ENCODE measurements around the gene GRK7.

The GRK7 gene, protein sequence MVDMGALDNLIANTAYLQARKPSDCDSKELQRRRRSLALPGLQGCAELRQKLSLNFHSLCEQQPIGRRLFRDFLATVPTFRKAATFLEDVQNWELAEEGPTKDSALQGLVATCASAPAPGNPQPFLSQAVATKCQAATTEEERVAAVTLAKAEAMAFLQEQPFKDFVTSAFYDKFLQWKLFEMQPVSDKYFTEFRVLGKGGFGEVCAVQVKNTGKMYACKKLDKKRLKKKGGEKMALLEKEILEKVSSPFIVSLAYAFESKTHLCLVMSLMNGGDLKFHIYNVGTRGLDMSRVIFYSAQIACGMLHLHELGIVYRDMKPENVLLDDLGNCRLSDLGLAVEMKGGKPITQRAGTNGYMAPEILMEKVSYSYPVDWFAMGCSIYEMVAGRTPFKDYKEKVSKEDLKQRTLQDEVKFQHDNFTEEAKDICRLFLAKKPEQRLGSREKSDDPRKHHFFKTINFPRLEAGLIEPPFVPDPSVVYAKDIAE (N-terminal part only)

DNA sequence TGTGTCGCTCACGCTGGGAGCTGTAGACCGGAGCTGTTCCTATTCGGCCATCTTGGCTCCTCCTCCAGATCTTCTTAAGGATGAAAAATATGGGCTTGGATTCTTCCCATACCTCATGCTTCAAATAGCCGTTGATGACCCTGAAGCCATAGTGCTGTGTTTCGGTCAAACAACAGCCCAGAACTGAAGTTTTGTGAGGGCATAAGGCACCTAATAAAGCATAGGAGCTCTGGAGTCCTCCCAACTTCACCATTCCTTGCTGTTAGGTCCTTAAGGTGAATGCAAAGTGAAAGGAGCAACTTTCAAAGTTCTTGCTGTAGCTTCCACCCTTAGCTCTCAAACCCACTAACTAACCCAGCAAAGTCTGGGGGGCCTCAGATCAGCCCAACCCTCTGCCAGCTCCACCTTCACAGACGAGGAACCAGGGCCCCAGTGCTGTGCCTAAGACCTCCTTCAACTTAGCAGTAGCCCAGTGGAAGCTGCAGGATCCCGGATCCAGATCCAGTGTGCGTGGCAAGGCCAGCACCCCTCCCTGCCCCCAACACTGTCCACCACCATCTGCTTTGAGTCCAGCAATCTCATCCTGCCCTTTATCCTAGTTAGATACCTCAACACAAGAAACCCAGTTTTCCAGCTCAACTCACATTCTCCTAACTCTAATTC lies at the start of gene GRK7:
TSS of gene GRK7 (plus strand) at position 321 of the 663 bp plus-strand sequence. CDS start 14,877 bp downstream, outside the sequence.
- no peak for DNase-seq

DNA sequence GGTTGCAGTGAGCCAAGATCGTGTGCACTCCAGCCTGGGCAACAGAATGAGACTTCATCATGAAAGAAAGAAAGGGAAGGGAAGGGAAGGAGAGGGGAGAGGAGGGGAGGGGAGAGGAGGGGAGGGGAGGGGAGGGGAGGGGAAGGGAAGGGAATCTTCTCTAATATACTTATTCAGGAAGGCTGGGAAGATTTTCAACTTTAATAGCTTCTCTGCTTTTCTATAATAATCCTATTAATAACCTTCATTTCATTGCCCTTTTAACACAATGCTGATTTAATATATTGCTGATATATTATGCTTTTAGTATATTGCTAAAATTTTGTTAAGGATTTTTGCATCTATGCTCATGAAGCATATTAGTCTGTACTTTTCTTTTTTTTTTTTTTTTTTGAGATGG lies 48.5 kb upstream of the GRK7 start:
- DNase-seq, result no peak

DNA sequence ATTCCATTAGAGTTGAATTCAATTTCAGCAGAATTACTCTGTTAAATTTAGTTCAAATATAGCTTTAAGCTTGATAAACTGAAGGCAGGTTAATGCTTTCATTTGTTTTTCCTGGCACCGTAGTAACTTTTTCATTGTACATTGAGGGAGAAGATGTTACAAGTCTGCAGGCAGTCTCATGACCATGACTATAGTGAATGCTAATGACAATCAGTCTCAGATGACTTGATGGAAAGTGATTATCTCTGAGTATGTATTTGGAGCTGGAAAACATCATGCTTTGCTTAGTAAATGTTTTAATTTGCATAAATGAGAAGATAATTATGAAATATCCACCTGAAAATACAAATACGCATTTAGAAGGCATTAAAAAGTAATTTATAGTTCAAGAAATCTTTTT lies 41.1 kb upstream of the GRK7 start:
- no peak for DNase-seq

GRCh38 chr3:141722648-141723047 lies 40.6 kb upstream of the GRK7 start:
- no peak for DNase-seq

- DNase-seq, result no peak
Measured at GRCh38 chr3:141723255-141723654, 40.0 kb upstream of the GRK7 start.

- no peak for DNase-seq
Measured at GRCh38 chr3:141724186-141724585, 39.0 kb upstream of the GRK7 start.

DNA sequence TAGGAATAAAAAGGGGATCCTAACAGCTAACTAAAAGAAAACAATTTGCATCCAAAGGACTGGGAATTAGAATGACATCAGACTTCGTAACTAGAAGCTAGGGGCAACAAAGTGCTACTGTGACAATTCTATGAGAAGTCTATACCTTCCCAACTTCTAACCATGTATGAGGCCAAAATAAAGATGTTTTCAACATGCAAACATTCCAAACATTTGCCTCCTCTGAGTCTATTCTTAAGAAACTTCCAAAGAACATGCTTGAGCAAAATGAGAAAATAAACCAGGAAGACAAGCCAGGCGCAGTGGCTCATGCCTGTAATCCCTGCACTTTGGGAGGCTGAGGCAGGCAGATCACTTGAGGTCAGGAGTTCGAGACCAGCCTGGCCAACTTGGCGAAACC lies 38.2 kb upstream of the GRK7 start:
- no peak for DNase-seq

DNA sequence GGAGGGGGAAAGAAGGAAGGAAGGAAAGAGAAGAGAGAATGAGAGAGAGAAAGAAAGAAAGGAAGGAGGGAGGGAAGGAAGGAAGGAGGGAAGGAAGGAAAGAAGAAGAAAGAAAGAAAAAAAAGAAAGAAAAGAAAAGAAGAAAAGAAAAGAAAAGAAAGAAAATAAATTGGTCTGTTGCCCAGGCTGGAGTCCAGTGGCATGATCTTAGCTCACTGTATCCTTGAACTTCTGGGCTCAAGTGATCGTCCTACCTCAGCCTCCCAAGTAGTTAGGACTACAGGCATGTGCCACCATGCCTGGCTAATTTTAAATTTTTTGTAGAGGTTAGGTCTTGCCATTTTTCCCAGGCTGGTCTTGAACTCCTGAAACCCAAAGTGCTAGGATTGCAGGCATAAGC lies 36.7 kb upstream of the GRK7 start:
- no peak for DNase-seq

- no peak for DNase-seq
Measured at GRCh38 chr3:141728355-141728892, 34.8 kb upstream of the GRK7 start.

- DNase-seq, result no peak
Measured at GRCh38 chr3:141729240-141729639, 34.0 kb upstream of the GRK7 start.

DNA sequence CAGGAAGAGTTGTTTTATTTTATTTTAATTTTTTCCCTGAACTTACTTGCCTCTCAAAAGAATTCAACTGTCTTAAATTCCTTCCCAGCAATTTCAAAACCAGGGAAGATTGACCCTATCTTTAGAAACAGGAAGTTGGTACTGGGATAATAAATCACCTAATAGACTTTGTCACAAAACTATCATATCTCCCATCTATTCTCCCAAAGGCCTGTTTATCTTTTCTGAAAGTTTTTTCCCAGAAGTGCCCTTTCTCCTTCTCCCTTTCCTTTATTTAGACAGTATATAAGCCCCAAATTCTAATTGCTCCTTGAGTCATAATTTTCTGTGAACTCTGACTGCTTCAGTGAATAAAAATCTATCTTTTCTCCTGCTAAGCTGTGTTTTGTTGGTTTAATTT lies 28.0 kb upstream of the GRK7 start:
- no peak for DNase-seq

- DNase-seq, result no peak
Measured at GRCh38 chr3:141735770-141736465, 27.3 kb upstream of the GRK7 start.

DNA sequence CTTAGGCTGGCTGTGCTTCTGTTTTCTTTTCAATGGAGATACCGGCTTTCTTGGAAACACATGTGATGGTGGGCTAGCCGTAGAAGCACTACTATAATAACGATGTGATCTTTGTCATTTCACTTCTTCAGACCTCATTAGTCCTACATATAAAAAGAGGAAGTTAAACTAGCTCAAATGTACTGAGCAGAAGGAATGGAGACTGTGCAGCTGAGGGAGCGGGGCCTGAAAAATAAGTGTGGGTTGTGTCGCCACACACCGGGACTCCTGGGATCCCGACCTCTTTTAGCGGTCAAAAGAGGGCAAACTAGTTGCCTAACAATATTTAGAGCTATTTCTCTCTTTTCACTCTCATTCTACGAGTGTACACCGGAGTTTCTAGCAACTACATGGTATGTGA lies 26.1 kb upstream of the GRK7 start:
- no peak for DNase-seq

DNA sequence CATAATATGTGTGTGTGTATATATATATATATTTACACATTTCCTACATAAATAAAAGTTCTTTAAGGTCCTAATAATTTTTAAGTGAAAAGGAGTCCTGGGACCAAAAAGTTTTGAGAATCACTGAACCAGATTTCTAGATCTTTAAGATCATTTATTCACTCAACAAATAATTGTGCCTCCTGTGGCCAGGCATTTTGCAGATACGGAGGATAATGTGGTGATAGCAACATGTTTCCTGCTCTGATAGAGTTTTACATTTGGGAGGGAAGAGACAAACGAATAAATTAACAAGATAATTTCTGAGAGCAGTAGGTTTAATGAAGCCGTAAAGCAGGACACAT lies 25.6 kb upstream of the GRK7 start:
- no peak for DNase-seq

DNA sequence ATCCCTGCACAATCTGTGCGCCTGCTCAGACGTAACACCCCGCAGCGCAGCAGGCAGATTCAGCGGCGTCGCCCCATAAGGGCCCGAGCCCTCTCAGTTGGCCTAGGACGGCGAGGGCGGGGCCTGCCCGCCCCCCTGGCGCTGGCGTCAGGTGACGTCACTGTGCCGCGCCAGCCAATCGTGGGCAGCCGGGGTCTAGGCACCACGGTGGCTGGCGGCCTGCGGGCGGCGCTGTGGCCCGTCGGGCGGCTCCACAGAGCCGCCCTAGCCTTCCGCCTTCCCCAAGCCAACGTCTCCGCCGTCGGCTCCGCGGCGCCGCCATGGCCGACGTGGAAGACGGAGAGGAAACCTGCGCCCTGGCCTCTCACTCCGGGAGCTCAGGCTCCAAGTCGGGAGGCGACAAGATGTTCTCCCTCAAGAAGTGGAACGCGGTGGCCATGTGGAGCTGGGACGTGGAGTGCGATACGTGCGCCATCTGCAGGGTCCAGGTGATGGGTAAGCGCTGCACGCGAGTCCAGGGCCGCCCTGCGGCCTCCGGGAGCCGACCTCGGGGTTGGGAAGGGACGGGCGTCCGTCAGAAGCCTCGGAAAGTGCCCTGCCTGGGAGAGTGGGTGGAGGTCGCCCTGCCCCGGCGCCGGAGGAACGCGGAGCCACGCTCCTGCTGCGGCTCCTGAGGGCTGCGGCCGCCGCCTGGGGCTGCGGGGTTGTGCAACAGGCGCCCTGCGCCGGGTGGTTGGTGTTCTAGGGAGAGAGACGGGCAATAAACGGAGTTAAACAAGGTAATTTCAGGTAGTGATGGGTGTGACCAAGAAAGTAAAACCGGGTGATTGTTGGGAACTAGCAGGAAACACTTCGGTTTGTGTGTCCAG lies 25.0 kb upstream of the GRK7 start, which contains the start of gene RNF7:
TSS of gene RNF7 (plus strand) at position 277 of the 869 bp plus-strand sequence. CDS start at position 321, 44 bp downstream.
- DNase-seq, result peak; percentile 93 to 94

DNA sequence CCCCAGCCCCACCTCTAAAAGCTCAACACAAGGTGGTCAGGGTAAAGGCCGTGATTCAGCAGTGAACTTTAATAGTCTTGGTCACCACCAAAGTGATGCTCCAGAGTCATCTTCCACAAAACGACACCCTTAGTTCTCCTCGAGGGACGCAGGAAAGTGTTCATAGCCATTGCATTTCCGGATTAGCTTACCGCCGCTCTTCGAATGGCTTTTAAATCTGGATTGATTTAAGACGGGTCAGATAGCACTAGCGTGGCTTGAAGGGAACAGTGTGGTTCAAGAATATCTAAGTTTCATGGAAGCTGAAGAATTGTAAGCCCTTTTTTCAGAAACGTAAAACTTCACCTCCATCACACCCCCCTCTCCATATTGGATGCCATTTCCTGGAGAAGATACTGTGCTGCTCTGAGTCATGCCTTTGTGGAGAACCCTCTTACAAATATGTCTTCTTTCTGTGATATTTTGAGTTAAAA lies 24.3 kb upstream of the GRK7 start:
- peak in 1 of 2 donors; percentile 29 for DNase-seq

DNA sequence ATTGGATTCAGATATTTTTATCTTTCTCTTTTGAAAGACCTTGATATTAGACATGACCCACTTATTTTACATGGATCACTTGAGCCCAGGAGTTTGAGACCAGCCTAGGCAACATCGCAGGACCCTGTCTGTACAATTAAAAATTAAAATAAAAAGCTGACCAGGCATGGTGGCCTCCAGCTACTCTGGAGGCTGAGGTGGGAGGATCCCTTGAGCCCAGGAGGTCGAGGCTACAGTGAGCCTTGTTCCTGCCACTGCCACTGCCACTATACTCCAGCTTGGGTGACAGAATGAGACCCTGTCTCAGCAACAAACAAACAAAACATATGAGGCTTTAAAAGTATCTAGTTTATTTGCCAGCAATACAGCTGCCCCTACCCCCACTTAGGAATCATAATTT lies 23.5 kb upstream of the GRK7 start:
- DNase-seq, result no peak

GRCh38 chr3:141740349-141740748 lies 22.9 kb upstream of the GRK7 start:
- DNase-seq, result no peak

- no peak for DNase-seq
Measured at GRCh38 chr3:141743305-141743704, 19.9 kb upstream of the GRK7 start.

- DNase-seq, result peak; percentile 32 to 46
Measured at GRCh38 chr3:141746962-141747361, 16.2 kb upstream of the GRK7 start.

DNA sequence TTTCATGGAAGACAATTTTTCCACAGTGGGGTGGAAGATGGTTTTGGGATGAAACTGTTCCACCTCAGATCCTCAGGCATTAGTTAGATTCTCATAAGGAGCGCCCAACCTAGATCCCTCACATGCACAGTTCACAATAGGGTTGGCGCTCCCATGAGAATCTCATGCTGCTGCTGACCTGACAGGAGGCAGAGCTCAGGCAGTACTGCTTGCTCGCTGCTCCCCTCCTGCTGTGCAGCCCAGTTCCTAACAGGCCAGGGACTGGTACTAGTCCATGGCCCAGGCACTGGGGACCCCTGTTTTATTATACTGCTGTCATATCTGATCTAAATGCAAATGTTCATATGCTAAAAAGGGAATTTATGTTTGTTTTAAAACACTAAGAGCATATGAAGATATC lies 9.8 kb upstream of the GRK7 start:
- DNase-seq, result no peak

- DNase-seq, result no peak
Measured at GRCh38 chr3:141754032-141754431, 9.2 kb upstream of the GRK7 start.
